NCI-H748 treated with DMSO at 0.1 percent for 48 hours (cell line): Measurements from ENCODE around the gene FDXR.
A peak's percentile ranks its signal among the peaks of the same experiment; 100 is the strongest.

Experiments used
- DNase-seq: peaks from one replicate; lab custom pipeline; 2025; lab: John Stamatoyannopoulos, UW

Gene FDXR

GRCh38 chr17:74857191-74857590, 15.6 kb downstream of the FDXR start:
- DNase-seq = no peak

- DNase-seq = no peak
Measured at GRCh38 chr17:74856112-74856511, 16.7 kb downstream of the FDXR start.

GRCh38 chr17:74855323-74855722, 17.5 kb downstream of the FDXR start:
- no peak for DNase-seq

- no peak for DNase-seq
Measured at GRCh38 chr17:74854792-74855191, 18.0 kb downstream of the FDXR start.

- DNase-seq = no peak
Measured at GRCh38 chr17:74853669-74854068, 19.1 kb downstream of the FDXR start.

- DNase-seq = no peak
Measured at GRCh38 chr17:74853048-74853397, 19.8 kb downstream of the FDXR start.

- no peak for DNase-seq
Measured at GRCh38 chr17:74852237-74853047, 20.4 kb downstream of the FDXR start.

- DNase-seq = no peak
Measured at GRCh38 chr17:74851612-74852236, 21.1 kb downstream of the FDXR start.

- no peak for DNase-seq
Measured at GRCh38 chr17:74850914-74851313, 21.9 kb downstream of the FDXR start.

- DNase-seq = no peak
Measured at GRCh38 chr17:74850310-74850709, 22.5 kb downstream of the FDXR start.

- no peak for DNase-seq
Measured at GRCh38 chr17:74848656-74849399, 24.0 kb downstream of the FDXR start.

GRCh38 chr17:74846621-74847020, 26.2 kb downstream of the FDXR start:
- no peak for DNase-seq

- DNase-seq = no peak
Measured at GRCh38 chr17:74843352-74843627, 29.5 kb downstream of the FDXR start.

GRCh38 chr17:74842599-74843351, 30.0 kb downstream of the FDXR start:
- peak; percentile 17 for DNase-seq

GRCh38 chr17:74842146-74842598, 30.6 kb downstream of the FDXR start:
- no peak for DNase-seq

GRCh38 chr17:74840989-74841666, 31.7 kb downstream of the FDXR start:
- DNase-seq = no peak

GRCh38 chr17:74839990-74840852, 32.6 kb downstream of the FDXR start:
- no peak for DNase-seq

GRCh38 chr17:74838274-74838673, 34.5 kb downstream of the FDXR start:
- DNase-seq = no peak

GRCh38 chr17:74836691-74837467, 35.9 kb downstream of the FDXR start:
- no peak for DNase-seq

GRCh38 chr17:74836191-74836590, 36.6 kb downstream of the FDXR start:
- no peak for DNase-seq
